Limb (tissue), 2 donors: ENCODE results near the gene OR10A4.
"Not testable (repeated sequence)": the region's sequence is repeated elsewhere in the genome, so short reads cannot be mapped to it uniquely, and the experiment has no call there.

ENCODE experiments used
- DNase-seq, 2 donors: peaks; one replicate each; pipeline ENCODE4 v3.0.0-alpha.2; 2016; ENCODE audit errors: extremely low spot score in 2 of 2

Gene OR10A4

GRCh38 chr11:6898911-6899310 is 22.5 kb downstream of the OR10A4 start:
- no peak for DNase-seq

GRCh38 chr11:6900327-6900999 is 24.0 kb downstream of the OR10A4 start:
- no peak for DNase-seq

GRCh38 chr11:6904804-6905203 is 28.4 kb downstream of the OR10A4 start:
- DNase-seq = not testable (repeated sequence)

- no peak for DNase-seq
These were observed 35.0 kb downstream of the OR10A4 start for GRCh38 chr11:6911378-6911777.

GRCh38 chr11:6911948-6912347 is 35.5 kb downstream of the OR10A4 start:
- DNase-seq = no peak

GRCh38 chr11:6919698-6920097 is 43.3 kb downstream of the OR10A4 start:
- DNase-seq = no peak

- DNase-seq = no peak
These were observed 44.3 kb downstream of the OR10A4 start, which contains the start of gene OR2D3 for GRCh38 chr11:6920702-6921101. Gene OR2D3 (plus strand): TSS chr11:6921002. CDS start chr11:6921002, 0 bp downstream.

- DNase-seq = no peak
These were observed 48.7 kb downstream of the OR10A4 start for GRCh38 chr11:6925007-6925577.

- no peak for DNase-seq
These were observed 49.3 kb downstream of the OR10A4 start for GRCh38 chr11:6925636-6926207.

GRCh38 chr11:6926208-6927029 is 50.0 kb downstream of the OR10A4 start, which contains the start of gene ZNF215:
Gene ZNF215 (plus strand): TSS chr11:6926426. CDS start chr11:6932273, 5,847 bp downstream.
- peak; percentile 73 to 85 for DNase-seq

- no peak for DNase-seq
These were observed 50.7 kb downstream of the OR10A4 start for GRCh38 chr11:6927030-6927617.
